HCT116 (cell line): Measurements from ENCODE around the gene TMEM132C. TPM values are rescaled to one million over a fixed set of nuclear protein-coding genes. Genes with fewer than 3 reads are reported as not detected.

ENCODE experiments used
- ATAC-seq: fragments of 200-7000 bp; cut with Tn5 transposase; 2 replicates; pipeline ENCODE4 v1.9.1; 2020; ENCODE audit warnings: mild to moderate bottlenecking, moderate library complexity
- BruUV-seq: library from RNA; stranded (reverse); fragments of 400-500 nt; replicated peaks from 2 replicates; lab custom pipeline; 2021; lab: Mats Ljungman, UMichigan
- CTCF ChIA-PET: fragments of 300-600 bp; sonication (Branson Sonifier 250); formaldehyde crosslinking; loops from one replicate; lab custom pipeline; 2021; ENCODE audit warnings: antibody characterized with exemption; lab: Charles Lee
- POLR2A ChIA-PET: fragments of 300-600, 350-600 bp; sonication (Branson Sonifier 250); formaldehyde crosslinking; loops from one replicate; lab custom pipeline; 2021; ENCODE audit warnings: antibody characterized with exemption; lab: Charles Lee
- RAD21 ChIA-PET, 2 experiments: fragments of 300-600 bp; sonication (Branson Sonifier 250); formaldehyde crosslinking; loops; one replicate each; lab custom pipeline; 2023; ENCODE audit warnings: low total read pairs in 2 of 2; ENCODE audit not compliant: uncharacterized antibody in 2 of 2, unreplicated experiment in 2 of 2, low non-redundant PET in 1 of 2; lab: Charles Lee
- DNase-seq: peaks from one replicate; pipeline ENCODE4 v3.0.0-alpha.2; 2010; ENCODE audit warnings: low read depth, low spot score
- H2AFZ ChIP-seq: fragments of 200-600 bp; shearing (Covaris generic), sonication (generic); 2 replicates; pipeline ENCODE4 v1.6.1; 2017; ENCODE audit warnings: low read depth, mixed run types, mixed read lengths, antibody characterized with exemption, low read length; ENCODE audit not compliant: poor library complexity, severe bottlenecking
- H3K27ac ChIP-seq: 2 replicates; pipeline ENCODE4 v1.5.1; 2012; ENCODE audit warnings: low read depth, low read length
- H3K27me3 ChIP-seq: fragments of 200-600 bp; sonication (generic); 2 replicates; pipeline ENCODE4 v1.6.1; 2016; ENCODE audit warnings: mixed run types, low read length, mixed read lengths; ENCODE audit not compliant: insufficient read depth
- H3K36me3 ChIP-seq, 2 experiments: fragments of 200-500 bp in 1 of 2; fragments of 200-600 bp in 1 of 2; sonication (Bioruptor generic) in 1 of 2; sonication (generic) in 1 of 2; 2 replicates each; pipeline versions ENCODE4 v1.5.1 to v1.6.1; 2014 to 2016; ENCODE audit warnings: low read length in 2 of 2, inconsistent platforms in 1 of 2, mixed read lengths in 1 of 2, mixed run types in 1 of 2; ENCODE audit not compliant: insufficient read depth in 2 of 2, control insufficient read depth in 1 of 2
- H3K4me1 ChIP-seq, 2 experiments: fragments of 200-600 bp in 1 of 2; sonication (generic) in 1 of 2; 2 replicates each; pipeline versions ENCODE4 v1.5.1 to v1.6.1; 2012 to 2017; ENCODE audit warnings: low read length in 2 of 2, inconsistent platforms in 1 of 2, mild to moderate bottlenecking in 1 of 2, mixed read lengths in 1 of 2, mixed run types in 1 of 2, moderate library complexity in 1 of 2; ENCODE audit not compliant: insufficient read depth in 2 of 2, control insufficient read depth in 1 of 2
- H3K4me2 ChIP-seq: fragments of 200-600 bp; sonication (generic); 2 replicates; pipeline ENCODE4 v1.6.1; 2017; ENCODE audit warnings: mixed run types, low read length, mixed read lengths
- H3K4me3 ChIP-seq, 2 experiments: fragments of 200-600 bp in 1 of 2; sonication (generic) in 1 of 2; replicated peaks in 1 of 2; 2 replicates each; pipeline ENCODE4 v1.5.1; 2011 to 2016; ENCODE audit warnings: low read length in 2 of 2, control low read depth in 1 of 2, low read depth in 1 of 2, mild to moderate bottlenecking in 1 of 2, mixed read lengths in 1 of 2, mixed run types in 1 of 2
- H3K79me2 ChIP-seq: fragments of 200-600 bp; sonication (generic); 2 replicates; pipeline ENCODE4 v1.6.1; 2017; ENCODE audit warnings: mild to moderate bottlenecking, mixed run types, low read length, moderate library complexity, mixed read lengths; ENCODE audit not compliant: insufficient read depth
- H3K9ac ChIP-seq: fragments of 200-600 bp; sonication (generic); 2 replicates; pipeline ENCODE4 v1.6.1; 2016; ENCODE audit warnings: low read length, mixed read lengths
- H3K9me2 ChIP-seq: fragments of 200-600 bp; sonication (generic), shearing (Covaris generic); 2 replicates; pipeline ENCODE4 v1.6.1; 2017; ENCODE audit warnings: mixed run types, mild to moderate bottlenecking, moderate library complexity; ENCODE audit not compliant: insufficient read depth
- H3K9me3 ChIP-seq, 2 experiments: fragments of 200-500 bp in 1 of 2; fragments of 200-600 bp in 1 of 2; sonication (Bioruptor generic) in 1 of 2; sonication (generic) in 1 of 2; 2 replicates each; pipeline ENCODE4 v1.6.1; 2014 to 2017; ENCODE audit warnings: low read length in 2 of 2, mixed read lengths in 2 of 2, inconsistent platforms in 1 of 2, low read depth in 1 of 2, mild to moderate bottlenecking in 1 of 2, mixed run types in 1 of 2, moderate library complexity in 1 of 2; ENCODE audit not compliant: control insufficient read depth in 1 of 2, insufficient read depth in 1 of 2
- H4K20me1 ChIP-seq: fragments of 200-600 bp; sonication (generic), shearing (Covaris generic); 2 replicates; pipeline ENCODE4 v1.6.1; 2017; ENCODE audit warnings: mixed run types, mild to moderate bottlenecking, moderate library complexity; ENCODE audit not compliant: insufficient read depth
- CBX3 ChIP-seq: IDR thresholded peaks from 2 replicates; pipeline ENCODE4 v1.6.1; 2012; ENCODE audit warnings: low read depth
- EZH2 ChIP-seq: fragments of 200-600 bp; sonication (generic); IDR thresholded peaks from 2 replicates; pipeline ENCODE4 v1.6.1; 2017; ENCODE audit warnings: antibody characterized with exemption, mixed run types
- FOSL1 ChIP-seq: IDR thresholded peaks from 2 replicates; pipeline ENCODE4 v1.6.1; 2012; ENCODE audit warnings: low read depth
- POLR2A ChIP-seq: IDR thresholded peaks from 2 replicates; pipeline ENCODE4 v1.7.0; 2011; ENCODE audit warnings: borderline replicate concordance; ENCODE audit not compliant: insufficient read depth, insufficient read length; ENCODE audit errors: extremely low read depth
- POLR2AphosphoS5 ChIP-seq: IDR thresholded peaks from 2 replicates; pipeline ENCODE4 v1.6.1; 2011; ENCODE audit warnings: mild to moderate bottlenecking, low read depth, low read length, moderate library complexity
- SRF ChIP-seq: IDR thresholded peaks from 2 replicates; pipeline ENCODE4 v1.6.1; 2012; ENCODE audit warnings: low read depth
- ZFX ChIP-seq: fragments of 450-650 bp; IDR thresholded peaks from 2 replicates; pipeline ENCODE4 v1.6.1; 2017
- intact Hi-C: fragments of 100-400 bp; cut with micrococcal nuclease; formaldehyde crosslinking; loops from 2 replicates; pipeline ENCODE4 v1.10.0; 2022
- total RNA-seq: library from RNA; stranded (reverse); gene quantifications from one replicate; pipeline ENCODE4 v1.2.1, GENCODE V29; 2021; ENCODE audit not compliant: unreplicated experiment
- TF ChIP-seq, protein P1 (sequence below): IDR thresholded peaks from 2 replicates; pipeline ENCODE4 v1.6.1; 2012
- TF ChIP-seq, protein P2 (sequence below): IDR thresholded peaks from 2 replicates; pipeline ENCODE4 v1.6.1; 2011; ENCODE audit warnings: mild to moderate bottlenecking, low read length, moderate library complexity; ENCODE audit not compliant: insufficient replicate concordance; ENCODE audit errors: extremely low read depth
- TF ChIP-seq, protein P3 (sequence below): IDR thresholded peaks from 2 replicates; pipeline ENCODE4 v1.6.1; 2012
- TF ChIP-seq, protein P4 (sequence below), 3 experiments: fragments of 200-600 bp in 1 of 3; sonication (generic) in 1 of 3; IDR thresholded peaks in 2 of 3; conservative IDR thresholded peaks in 1 of 3; 2 replicates each; pipeline ENCODE4 v1.5.1; 2012 to 2017; ENCODE audit warnings: low read depth in 2 of 3, low read length in 2 of 3, antibody characterized with exemption in 1 of 3, borderline replicate concordance in 1 of 3, control low read depth in 1 of 3, mild to moderate bottlenecking in 1 of 3, mixed read lengths in 1 of 3, mixed run types in 1 of 3, moderate library complexity in 1 of 3; ENCODE audit not compliant: insufficient read depth in 1 of 3

TMEM132C gene
- total RNA-seq, 1 experiment from 2014 or later = not detected

DNA sequence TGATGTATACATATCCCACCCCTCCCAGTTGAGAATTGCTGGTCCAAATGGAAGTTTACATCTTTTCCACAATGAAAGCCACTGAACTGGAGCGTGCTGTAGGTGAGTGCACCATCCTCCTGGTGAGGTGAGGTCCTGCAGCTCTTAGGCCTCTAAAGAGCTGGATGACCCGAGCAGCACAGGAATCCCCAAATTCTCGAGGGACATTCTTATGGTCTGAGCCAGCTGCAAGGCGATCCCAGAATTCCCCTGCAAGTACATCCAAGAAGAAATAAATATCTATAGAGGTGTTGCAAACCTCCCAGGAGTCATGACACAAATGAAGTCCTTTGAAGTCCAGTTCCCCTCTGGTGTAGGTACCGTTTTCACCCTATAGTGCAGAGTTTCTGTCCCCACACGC lies 24.0 kb downstream of the TMEM132C start:
- no peak overlapping the region for H3K27ac ChIP-seq
- CTCF ChIA-PET = no interaction called here
- H3K4me2 ChIP-seq = no peak overlapping the region
- no TSS peak for BruUV-seq
- RAD21 ChIA-PET = no interaction called here
- intact Hi-C loops = no loop called here
- no peak overlapping the region for H3K9ac ChIP-seq
- H3K4me1 ChIP-seq = no peaks in the 10 kb centered on the region
- peaks cover 9 to 11% of the 10 kb centered on the region in 2 experiments; a peak in 2 of 4 replicates for H3K9me3 ChIP-seq
- TF ChIP-seq, protein P1, sequence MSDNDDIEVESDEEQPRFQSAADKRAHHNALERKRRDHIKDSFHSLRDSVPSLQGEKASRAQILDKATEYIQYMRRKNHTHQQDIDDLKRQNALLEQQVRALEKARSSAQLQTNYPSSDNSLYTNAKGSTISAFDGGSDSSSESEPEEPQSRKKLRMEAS = no peak
- TF ChIP-seq EZH2 (no peak), SRF (no peak), ZFX (no peak), POLR2A (no peak)
- DNase-seq (no peak), ATAC-seq (no peak)
- H3K79me2 ChIP-seq = no peaks in the 10 kb centered on the region
- no peaks in the 10 kb centered on the region for H3K9me2 ChIP-seq
- H2AFZ ChIP-seq = no peak overlapping the region
- POLR2A ChIA-PET = no interaction called here
- H3K36me3 ChIP-seq = no peaks in the 10 kb centered on the region
- no peaks in the 10 kb centered on the region for H3K27me3 ChIP-seq
- no peaks in the 10 kb centered on the region for H4K20me1 ChIP-seq
- no peak overlapping the region for H3K4me3 ChIP-seq

GRCh38 chr12:128298091-128298748 lies 31.2 kb downstream of the TMEM132C start:
- peaks cover 8 to 21% of the 10 kb centered on the region in 2 experiments; a peak in 2 of 4 replicates for H3K9me3 ChIP-seq
- H3K4me3 ChIP-seq = no peak overlapping the region
- no peak for DNase-seq
- ChIA-PET CTCF (no interaction called here), RAD21 (no interaction called here), POLR2A (no interaction called here)
- H3K27me3 ChIP-seq = no peaks in the 10 kb centered on the region
- BruUV-seq = no TSS peak
- H4K20me1 ChIP-seq = no peaks in the 10 kb centered on the region
- intact Hi-C loops = no loop called here
- no peaks in the 10 kb centered on the region for H3K4me1 ChIP-seq
- no peaks in the 10 kb centered on the region for H3K9me2 ChIP-seq
- H3K4me2 ChIP-seq = no peak overlapping the region
- H3K27ac ChIP-seq = no peak overlapping the region
- ATAC-seq = no peak
- H3K9ac ChIP-seq = no peak overlapping the region
- H2AFZ ChIP-seq = no peak overlapping the region
- H3K36me3 ChIP-seq = no peaks in the 10 kb centered on the region
- H3K79me2 ChIP-seq = no peaks in the 10 kb centered on the region
- TF ChIP-seq, protein P2, sequence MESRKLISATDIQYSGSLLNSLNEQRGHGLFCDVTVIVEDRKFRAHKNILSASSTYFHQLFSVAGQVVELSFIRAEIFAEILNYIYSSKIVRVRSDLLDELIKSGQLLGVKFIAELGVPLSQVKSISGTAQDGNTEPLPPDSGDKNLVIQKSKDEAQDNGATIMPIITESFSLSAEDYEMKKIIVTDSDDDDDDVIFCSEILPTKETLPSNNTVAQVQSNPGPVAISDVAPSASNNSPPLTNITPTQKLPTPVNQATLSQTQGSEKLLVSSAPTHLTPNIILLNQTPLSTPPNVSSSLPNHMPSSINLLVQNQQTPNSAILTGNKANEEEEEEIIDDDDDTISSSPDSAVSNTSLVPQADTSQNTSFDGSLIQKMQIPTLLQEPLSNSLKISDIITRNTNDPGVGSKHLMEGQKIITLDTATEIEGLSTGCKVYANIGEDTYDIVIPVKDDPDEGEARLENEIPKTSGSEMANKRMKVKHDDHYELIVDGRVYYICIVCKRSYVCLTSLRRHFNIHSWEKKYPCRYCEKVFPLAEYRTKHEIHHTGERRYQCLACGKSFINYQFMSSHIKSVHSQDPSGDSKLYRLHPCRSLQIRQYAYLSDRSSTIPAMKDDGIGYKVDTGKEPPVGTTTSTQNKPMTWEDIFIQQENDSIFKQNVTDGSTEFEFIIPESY = no peak
- no peak for TF ChIP-seq CBX3
- TF ChIP-seq, protein P3, sequence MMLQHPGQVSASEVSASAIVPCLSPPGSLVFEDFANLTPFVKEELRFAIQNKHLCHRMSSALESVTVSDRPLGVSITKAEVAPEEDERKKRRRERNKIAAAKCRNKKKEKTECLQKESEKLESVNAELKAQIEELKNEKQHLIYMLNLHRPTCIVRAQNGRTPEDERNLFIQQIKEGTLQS = no peak
- TF ChIP-seq, protein P4, sequence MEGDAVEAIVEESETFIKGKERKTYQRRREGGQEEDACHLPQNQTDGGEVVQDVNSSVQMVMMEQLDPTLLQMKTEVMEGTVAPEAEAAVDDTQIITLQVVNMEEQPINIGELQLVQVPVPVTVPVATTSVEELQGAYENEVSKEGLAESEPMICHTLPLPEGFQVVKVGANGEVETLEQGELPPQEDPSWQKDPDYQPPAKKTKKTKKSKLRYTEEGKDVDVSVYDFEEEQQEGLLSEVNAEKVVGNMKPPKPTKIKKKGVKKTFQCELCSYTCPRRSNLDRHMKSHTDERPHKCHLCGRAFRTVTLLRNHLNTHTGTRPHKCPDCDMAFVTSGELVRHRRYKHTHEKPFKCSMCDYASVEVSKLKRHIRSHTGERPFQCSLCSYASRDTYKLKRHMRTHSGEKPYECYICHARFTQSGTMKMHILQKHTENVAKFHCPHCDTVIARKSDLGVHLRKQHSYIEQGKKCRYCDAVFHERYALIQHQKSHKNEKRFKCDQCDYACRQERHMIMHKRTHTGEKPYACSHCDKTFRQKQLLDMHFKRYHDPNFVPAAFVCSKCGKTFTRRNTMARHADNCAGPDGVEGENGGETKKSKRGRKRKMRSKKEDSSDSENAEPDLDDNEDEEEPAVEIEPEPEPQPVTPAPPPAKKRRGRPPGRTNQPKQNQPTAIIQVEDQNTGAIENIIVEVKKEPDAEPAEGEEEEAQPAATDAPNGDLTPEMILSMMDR (IDR thresholded peaks at IDR 0.05 in 2 of 3, conservative IDR thresholded peaks at IDR 0.05 in 1 of 3; ENCODE audit: borderline replicate concordance in 1 of 3, insufficient read depth in 1 of 3, low read depth in 2 of 3, low read length in 2 of 3) = no peak
- no peak for TF ChIP-seq FOSL1
- TF ChIP-seq, protein P1 = no peak
- no peak for TF ChIP-seq ZFX
- no peak for TF ChIP-seq POLR2AphosphoS5
